ENCODE data around the gene ITPR1. TPM values are rescaled to one million over a fixed set of nuclear protein-coding genes. Genes with fewer than 3 reads are reported as not detected.

The ITPR1 gene
- polyA plus RNA-seq, 5 donors: 34.8 to 47.9 (median 40.8) TPM

DNA sequence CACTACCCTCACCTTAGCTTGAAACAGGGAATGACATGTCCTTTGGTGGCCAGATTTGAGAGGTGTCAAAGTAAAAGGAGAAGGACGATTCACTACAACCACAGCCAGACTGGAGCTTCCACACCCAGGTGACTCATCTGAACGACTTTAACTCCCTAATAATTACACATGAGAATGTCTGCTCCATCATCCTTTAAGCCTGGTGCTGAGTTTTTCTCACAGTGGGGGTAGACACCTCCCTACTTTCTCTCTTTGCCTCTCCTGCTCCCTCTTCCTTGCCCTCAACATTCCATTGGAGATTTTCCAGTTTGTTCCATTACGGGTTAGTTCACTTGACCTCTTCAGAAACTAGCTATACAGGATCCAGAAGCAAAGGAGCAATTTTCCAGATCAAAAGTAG is 331.8 kb downstream of the ITPR1 start:
- DNase-seq: no peak

DNA sequence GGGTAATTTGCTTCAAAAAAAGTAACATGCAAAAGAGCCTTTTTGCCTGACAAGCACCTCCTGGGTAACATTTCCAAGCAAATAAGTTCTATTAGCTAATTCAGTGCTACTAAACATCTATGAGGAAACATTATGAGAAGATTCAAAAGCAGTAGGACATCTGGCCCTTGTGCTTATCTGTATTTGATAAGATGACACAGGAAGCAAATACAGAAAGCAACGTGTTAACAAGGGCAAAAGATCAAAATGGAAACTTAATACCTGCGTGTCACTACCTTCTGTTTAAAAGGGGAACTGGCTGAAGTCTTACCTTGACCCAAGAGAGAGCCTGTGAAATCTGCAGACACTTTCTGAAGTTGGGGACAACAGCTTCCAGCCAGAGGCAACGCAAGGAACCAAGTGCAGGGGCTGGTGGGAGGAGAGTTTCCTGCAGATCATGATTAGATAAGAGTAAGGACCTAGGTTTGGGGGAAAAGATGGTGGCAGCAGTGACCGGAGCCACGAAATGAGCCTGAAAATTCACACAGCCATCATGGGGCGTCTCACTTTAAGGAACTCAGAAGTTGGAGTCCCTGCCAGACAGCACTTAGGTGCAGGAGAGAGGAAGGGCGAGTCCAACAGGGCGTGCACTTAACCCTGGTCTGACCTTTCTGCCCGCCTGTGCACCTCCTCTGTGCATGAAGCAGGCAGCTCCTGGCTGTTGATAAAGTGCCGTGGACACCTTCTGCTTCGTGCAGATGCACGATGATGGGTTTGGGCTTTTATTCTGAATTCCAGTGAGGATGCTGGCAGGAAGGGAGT is 332.5 kb downstream of the ITPR1 start:
- DNase-seq: peak in 1 of 2 donors; percentile 20

DNA sequence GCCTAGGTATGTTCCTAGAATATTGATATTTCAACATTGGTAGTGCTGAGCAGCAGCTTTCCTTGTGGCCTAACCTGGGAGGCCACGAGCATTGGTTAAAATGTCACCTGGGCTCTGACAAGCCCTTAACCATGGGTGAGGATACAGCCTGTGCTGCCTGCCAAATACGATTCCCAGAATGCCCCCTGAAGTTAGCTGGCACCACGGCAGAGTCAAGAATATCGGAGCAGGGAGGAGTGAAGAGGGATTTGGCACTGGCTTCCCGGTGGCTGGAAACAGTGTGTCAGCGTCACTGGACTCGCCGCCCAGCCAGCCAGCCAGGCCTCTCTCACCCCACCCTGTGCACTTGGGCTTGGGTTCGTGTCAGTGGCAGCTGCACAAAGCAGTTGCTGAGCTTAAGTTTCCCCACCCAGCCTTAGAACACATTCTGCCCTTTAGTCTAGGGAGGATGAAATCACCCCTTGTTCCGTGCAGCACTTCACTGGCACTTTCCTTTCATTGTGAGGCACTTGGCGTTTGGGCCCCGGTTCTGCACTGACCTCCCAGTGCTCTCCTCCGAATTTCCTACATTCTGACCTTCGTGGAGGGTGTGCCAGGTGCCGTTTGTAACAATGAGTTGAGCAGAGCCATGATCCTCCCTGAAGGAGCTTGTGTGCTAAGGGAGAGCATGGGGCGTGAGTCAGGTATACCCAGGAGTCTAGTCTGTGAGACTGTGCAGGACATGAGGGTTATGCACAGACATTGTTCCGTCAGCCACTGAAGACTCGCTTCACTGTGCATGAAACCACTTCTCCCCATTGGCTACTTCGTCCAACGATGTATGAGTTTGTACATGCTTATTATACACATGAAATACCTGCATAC is 333.3 kb downstream of the ITPR1 start:
- DNase-seq: no peak

- DNase-seq: no peak
Measured at GRCh38 chr3:4827767-4828166, 334.6 kb downstream of the ITPR1 start.

DNA sequence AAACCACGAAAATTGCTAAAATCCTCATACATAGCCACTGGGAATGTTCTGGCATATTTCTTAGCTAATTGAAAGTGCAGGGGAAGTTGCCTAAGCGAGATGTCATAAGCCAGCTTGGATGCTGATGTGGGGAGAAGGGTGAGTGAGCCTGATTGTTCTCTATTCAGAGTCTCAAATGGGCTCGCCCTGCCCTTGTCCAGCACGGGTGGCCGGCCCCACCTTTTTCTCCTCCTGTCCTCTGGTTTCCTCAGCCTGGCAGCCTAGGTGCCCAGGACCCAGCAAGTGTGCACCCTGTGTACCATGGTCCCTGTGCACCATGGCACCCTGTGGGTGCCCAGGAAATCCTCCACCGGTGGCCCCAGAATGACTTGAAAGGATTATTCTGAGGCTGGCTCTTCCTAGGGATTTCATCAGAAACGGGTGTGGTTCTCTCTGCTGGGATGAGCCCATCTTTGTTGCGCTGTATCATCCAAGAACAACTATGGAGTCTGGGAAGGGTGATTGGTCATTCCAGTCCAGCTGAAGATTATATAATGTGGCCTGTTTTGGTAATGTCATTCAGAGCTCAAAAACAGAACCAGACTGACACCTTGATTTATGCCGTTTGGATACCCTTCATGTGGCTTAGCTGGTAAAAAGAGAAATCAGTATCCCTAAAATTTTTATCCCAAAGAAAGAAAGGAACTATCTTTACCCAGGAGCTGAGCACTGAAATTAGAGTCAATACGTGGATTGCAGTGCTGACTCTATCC is 335.3 kb downstream of the ITPR1 start:
- no peak for DNase-seq

- DNase-seq: no peak
Measured at GRCh38 chr3:4829031-4829394, 335.9 kb downstream of the ITPR1 start.

GRCh38 chr3:4830586-4830914 is 337.4 kb downstream of the ITPR1 start:
- no peak for DNase-seq

DNA sequence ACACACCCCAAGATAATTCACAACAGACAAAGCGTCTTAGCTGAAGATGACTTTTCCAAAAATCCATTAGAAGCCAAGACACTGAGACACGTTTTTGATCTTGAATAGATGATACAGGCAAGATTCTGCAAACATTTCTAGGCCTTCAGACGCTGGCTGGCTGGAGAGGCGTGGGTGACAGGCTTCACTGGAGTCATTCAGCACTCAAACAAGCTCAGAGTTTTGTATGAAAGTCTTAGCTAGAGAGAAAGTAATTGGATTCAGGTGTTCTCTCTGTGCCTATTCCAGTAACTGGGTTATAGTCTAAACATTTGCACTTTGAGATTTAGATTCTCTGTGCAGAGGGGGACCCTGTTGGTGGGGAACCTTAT is 338.4 kb downstream of the ITPR1 start:
- no peak for DNase-seq

DNA sequence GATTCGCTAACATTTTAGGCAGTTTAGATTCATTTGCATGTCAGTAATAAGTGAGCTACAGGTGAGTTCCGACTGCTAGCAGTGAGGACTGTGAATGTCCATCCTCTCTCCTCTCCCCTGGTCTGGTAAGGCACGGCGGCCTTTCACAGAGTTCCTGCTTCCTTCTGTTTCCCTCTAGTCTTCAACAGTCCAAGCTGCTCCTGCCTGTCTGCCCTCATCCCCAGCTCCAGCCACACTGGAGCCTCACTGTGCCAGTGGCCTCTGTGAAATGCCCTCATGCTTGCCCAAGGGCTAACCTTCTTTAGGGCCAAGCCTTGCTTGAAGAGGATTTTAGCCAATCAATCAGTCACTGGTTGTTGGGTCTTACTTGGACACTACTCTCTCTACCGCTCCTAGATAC is 340.3 kb downstream of the ITPR1 start:
- no peak for DNase-seq

- DNase-seq: no peak
Measured at GRCh38 chr3:4834403-4834866, 341.3 kb downstream of the ITPR1 start.

- no peak for DNase-seq
Measured at GRCh38 chr3:4835616-4836043, 342.5 kb downstream of the ITPR1 start.

DNA sequence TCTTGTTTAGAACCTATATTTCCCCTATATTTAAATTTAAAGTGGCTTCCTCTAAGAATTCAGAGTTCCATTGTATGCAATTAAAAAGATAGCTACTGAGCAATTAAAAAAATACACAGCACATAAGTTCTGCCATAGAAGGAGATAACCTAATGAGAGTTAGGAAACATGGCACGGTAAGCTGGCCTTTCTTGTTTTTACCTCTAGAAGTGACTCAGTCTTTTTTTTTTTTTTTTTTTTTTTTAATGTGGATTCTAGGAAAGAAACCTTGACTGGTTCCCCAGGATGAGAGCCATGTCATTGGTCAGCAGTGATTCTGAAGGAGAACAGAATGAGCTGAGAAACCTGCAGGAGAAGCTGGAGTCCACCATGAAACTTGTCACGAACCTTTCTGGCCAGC is 343.4 kb downstream of the ITPR1 start:
- no peak for DNase-seq

DNA sequence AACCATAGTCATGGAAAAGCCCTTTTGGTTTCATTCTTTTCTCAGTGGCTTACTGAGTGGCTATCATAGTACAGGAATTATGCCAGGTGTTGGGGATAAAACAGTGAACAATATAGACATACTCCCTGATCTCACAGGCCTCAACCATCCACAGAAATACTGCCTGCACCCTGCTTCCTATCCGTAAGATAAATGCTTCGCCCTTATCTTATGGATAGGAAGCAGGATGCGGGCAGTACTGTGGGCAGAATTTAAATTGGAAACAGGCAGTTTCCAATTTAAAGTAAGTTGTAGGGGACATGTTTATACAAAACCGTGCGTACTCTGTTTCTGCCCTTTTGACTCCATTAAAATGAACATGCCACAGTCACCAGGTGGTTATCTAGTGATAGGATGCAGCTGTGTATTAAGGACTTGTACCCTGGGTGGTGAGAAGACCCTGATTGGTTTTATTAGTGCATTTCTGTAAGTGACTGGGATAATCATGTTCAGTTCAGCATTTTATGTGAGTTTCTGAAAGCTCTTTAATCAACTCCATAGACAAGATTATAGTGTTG is 344.3 kb downstream of the ITPR1 start:
- no peak for DNase-seq

- DNase-seq: no peak
Measured at GRCh38 chr3:4838621-4839022, 345.5 kb downstream of the ITPR1 start.

GRCh38 chr3:4839278-4839677 is 346.1 kb downstream of the ITPR1 start:
- DNase-seq: no peak

DNA sequence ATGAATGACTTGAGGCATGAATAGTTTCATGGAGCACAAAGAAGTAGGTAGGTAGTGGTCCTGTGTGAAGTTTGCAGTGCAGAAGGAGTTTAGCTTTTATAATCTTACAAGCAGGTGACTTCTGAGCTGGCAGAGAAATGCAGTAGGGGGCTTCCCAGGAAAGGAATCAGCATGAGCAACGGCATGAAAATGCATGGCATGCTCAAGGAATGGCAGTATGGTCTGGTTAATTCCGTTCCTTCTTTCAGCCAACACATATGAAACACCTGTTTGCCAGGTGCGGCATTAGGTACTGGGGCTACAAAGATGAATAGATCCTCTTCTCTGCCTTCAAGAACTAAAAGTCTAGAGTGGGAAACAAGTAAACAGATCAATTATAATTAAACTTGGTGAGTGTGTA is 348.1 kb downstream of the ITPR1 start:
- no peak for DNase-seq

DNA sequence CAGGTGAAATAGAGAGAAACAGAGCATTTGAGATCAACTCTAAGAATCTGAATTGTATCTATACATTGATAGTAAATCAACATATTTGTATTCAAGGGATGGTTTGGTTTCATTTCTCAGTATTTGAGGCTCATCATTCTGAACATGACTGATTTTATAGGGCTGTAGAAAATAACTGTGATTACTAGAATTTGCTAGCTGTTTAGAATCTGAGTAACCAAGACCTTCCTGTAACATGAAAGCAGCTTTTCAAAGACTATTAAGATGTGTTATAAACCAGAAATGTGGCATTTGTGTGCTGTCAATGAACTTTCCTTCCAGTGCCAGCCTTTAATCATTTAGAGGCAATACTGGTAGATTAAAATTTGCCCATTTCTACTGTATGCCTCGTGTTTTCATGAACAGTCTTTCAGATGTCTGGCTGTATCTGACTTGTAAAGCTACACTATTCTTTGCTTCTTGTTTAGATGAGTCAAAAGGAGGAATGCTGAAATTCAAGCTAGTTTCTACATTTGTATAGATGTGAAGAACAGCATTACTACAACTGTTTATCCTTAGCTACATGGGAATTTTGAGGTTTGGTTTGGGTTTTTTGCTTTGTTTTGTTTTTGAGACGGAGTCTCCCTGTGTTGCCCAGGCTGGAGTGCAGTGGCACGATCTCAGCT is 348.8 kb downstream of the ITPR1 start:
- DNase-seq: no peak

DNA sequence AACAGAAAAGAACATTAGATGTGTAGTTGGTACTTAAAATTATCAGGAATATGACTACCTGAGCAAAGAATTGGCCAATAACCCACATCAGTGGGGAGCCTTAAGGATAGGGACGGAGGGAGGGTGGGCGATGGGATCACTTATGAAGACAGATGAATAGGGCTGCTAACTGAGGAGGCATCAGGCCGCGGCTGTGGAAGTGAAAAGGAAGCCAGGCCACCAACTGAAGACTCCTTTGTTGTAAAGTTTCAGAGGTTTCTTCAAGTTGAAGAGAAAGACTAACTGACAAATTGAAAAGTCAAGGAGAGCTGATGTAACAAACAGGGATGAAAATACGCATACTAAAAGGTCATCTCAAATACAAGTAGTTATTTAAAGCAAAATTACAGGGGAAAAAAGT is 350.5 kb downstream of the ITPR1 start:
- DNase-seq: no peak

- no peak for DNase-seq
Measured at GRCh38 chr3:4845882-4846281, 352.7 kb downstream of the ITPR1 start.

GRCh38 chr3:4846543-4846942 is 353.4 kb downstream of the ITPR1 start:
- DNase-seq: no peak

- DNase-seq: no peak
Measured at GRCh38 chr3:4848176-4848825, 355.2 kb downstream of the ITPR1 start.
